Peyer's patch (tissue), 4 donors: ENCODE results near the gene RASSF3.

Experiments used
- CTCF ChIP-seq, 6 experiments: fragments of 450-650 bp in 4 of 6; fragments of 200-600 bp in 2 of 6; sonication (generic) in 1 of 6; IDR thresholded peaks; one replicate each; pipeline ENCODE4 v1.5.1; 2017 to 2019; ENCODE audit warnings: antibody characterized with exemption in 6 of 6, mild to moderate bottlenecking in 3 of 6, moderate library complexity in 1 of 6
- POLR2A ChIP-seq, 2 donors: fragments of 450-650 bp; IDR thresholded peaks; one replicate each; pipeline ENCODE4 v1.5.1; 2017; ENCODE audit warnings: antibody characterized with exemption in 2 of 2, mild to moderate bottlenecking in 2 of 2, moderate library complexity in 2 of 2

- TF ChIP-seq CTCF (IDR thresholded peaks at IDR 0.05) (no peak), POLR2A (IDR thresholded peaks at IDR 0.05) (no peak)
Measured at GRCh38 chr12:64694130-64695040, 84.1 kb downstream of the RASSF3 start.
